ENCODE data around the gene EIF2AK3.

Gene EIF2AK3

DNA sequence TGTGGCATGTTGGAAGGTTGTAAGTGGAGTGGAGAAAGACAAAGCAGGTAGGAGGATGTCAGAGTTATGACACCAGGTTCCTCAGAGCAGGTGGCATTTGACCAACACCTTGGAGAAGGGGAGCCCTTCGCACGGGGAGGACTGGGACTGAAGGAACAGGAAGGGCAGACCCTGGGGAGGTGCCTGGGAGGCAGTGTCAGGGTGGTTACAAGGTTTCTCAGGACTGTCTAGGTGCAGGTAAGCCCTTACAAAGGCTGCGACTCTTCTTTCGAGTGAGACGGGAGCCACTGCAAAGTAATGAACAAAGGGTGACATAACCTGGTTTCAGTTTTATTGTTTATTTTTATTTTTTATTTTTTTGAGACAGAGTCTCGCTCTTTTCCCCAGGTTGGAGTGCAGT is 84.6 kb downstream of the EIF2AK3 start:
- DNase-seq (ENCODE audit: low read depth in 2 of 2) = no peak

DNA sequence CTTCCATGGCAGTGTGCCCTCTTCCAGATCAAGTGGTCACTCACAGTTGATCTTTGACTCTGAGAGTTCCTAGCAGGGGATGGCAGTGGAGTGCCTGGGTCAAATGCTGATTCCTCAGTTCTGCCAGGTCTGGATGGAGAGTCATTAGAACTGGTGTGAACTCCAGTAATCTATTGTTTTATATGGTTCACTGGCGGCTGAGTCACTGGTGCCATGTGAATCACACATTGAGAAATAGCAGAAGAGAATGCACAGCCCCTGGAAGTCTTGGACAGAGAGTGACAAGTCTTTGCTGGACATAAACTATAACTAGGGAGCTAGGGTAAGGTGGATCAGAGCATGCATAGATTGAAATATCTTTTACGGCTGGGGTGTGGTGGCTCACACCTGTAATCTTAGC is 86.9 kb downstream of the EIF2AK3 start:
- DNase-seq (ENCODE audit: low read depth in 2 of 2) = no peak

DNA sequence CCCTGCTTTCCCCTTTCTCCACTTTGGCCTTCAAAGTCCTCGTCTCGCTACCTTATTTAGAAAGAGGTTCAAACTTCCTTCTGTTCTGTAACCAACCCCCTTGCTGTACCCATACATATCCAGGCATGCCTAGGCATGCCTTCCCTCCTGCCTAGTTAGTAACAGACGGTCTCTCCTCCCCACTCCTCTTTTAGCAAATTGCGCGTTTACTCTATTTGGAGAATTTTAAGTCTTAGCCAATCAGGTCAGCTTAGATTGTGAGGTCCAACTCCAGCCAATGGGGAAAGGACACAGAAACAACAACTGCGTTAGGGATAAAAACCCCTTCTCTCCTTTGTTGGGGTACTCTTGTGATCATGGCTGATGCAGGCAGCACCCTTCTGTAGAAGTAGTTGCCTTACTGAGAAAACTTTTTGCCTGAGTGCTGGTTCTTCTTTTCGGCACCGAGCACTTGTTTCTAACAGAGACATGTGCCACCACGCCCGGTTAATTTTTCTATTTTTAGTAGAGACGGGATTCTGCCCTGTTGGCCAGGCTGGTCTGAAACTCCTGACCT is 88.8 kb downstream of the EIF2AK3 start:
- DNase-seq (ENCODE audit: low read depth in 2 of 2) = no peak

DNA sequence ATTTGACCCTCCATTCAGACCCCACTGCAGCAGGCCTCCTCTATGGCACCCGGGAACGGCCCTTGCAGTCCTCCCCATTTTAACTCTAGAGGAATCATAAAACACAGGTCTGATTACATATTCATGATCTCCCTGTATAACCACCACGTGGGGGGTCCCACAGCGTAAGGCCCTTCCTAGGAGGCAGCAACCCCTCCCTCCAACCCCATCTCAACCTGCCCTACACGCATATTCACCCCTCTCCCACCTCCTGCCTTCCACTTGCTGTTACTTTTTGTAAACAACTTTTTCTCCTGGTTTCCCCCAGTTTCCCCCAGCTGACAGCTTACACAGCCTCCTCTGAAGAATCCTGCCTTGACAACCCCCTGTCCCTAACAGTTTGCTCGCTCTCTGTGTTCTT is 89.6 kb downstream of the EIF2AK3 start:
- no peak for DNase-seq (ENCODE audit: low read depth in 2 of 2)

DNA sequence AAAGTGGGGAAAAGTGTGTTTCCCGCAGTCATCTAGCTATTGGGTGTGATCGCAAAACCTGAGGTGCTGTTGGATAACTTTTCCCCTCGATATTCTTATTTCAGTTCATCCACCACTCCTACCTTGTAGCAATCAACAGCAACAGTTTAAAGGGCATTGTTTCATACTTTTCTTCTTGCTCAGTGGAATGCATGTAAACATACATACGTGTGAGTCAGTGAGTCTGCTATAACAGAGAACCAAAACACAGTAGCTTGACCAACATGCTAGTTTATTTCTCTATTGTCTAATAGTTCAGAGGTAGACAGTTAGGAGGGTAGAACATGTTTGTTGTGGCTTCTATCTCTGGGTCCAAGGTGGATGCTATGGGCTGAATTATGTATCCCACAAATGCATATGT is 97.2 kb downstream of the EIF2AK3 start:
- no peak for DNase-seq (ENCODE audit: low read depth in 2 of 2)

DNA sequence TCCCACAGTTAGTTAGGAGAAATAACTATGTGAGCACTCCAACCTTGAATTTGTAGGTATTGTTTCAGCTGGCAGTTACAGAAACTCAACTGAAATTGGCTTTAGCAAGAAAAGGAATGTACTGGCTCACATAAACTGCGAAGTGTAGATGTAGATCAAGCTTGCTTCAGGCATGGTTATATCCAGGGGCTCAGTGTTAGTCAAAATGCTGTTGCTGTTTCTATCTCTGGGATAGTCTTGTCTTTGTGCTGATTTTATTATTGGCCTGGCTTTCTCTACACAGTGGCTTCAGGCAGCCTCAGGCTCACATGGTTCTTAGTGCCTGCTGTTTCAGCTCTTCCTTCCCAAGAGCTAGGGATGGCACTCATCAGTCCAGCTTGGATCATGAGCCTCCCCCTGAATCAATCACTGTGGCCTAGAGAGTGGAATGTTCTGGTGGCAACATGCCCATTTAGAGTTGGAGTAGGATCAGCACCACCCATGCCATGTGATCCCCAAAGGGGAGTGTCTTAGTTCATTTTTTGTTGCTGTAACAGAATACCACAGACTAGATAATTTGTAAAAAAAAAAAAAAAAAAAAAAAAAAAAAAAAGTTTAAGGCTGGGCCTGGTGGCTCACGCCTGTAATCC is 105.7 kb downstream of the EIF2AK3 start:
- no peak for DNase-seq (ENCODE audit: low read depth in 2 of 2)

DNA sequence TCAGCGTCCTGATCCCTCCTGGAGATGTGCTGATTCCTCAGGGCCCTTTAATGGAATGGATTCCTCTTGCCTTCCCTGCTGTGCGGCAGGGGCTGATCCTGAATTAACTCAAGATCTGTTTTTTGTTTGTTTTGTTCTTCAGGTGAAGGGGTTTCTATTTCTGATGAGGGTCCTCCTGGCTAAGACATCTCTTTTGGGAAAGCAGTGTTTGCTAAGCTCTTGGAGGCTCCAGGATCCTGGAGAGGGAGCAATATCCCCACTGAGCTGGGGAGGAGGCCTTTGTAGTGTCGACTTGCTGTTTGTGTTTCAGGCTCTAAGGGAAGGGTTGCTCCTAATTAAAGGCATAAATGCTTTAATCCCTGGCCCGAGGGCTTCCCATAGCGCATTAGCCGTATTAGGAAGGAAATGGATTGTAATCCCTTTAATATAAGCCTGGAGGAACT is 109.5 kb downstream of the EIF2AK3 start:
- no peak for DNase-seq (ENCODE audit: low read depth in 2 of 2)
